Measurements from ENCODE around the gene OSER1. TPM values are rescaled to one million over a fixed set of nuclear protein-coding genes. Genes with fewer than 3 reads are reported as not detected.

The OSER1 gene
- total and polyA plus RNA-seq, 9 of the 15 experiments (the other 6 are each of a cell fraction or from before 2014, with no cell fraction given), result 15.5 to 57.3 (median 19.9) TPM

DNA sequence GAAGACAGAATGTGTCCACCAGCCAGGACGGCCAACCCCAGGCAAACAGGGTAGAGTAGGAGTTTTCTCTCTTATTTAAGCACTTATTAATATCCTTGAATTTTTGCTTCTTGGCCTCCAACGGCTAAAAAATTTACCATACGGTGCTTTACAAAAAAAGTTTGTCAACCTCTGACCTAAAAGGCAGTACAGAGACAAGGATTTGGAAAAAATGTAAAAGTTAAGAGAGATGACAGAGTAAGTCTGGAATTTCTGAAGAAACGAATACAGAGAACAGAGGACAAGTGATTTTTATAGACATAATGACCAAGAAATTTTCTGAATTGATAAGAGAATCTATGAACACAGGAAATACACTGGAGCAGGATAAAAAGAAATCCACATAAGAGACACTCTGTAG, 10.2 kb downstream of the OSER1 start:
- no peak overlapping the region for H3K9ac ChIP-seq (ENCODE audit: insufficient read depth in 1 of 2, low read depth in 2 of 2, low read length in 2 of 2)
- ChIA-PET CTCF (ENCODE audit: low intra/inter-chr PET ratio) (interaction anchor here (0.6 kb wide), 1 partner anchor 509 kb away, joined by 4 read pairs; no protein-coding TSS in a partner anchor), POLR2A (interaction anchor here (0.6 kb wide), 1 partner anchor 128 kb away, joined by 3 read pairs; no protein-coding TSS in a partner anchor)
- H4K20me1 ChIP-seq (replicated peaks; ENCODE audit: control insufficient read depth, insufficient read depth, low read length), result 0 out of 2 replicates have a peak, but pooled peaks cover 6% of the 10 kb centered on the region
- in situ Hi-C loops (cut with MboI), result no loop called here
- intact Hi-C loops (cut with micrococcal nuclease), result no loop called here
- TF ChIP-seq FOXJ2 (tag; IDR thresholded peaks at IDR 0.05) (no peak), CREBBP (IDR thresholded peaks at IDR 0.05; ENCODE audit: low read depth, low read length) (no peak), MECOM (CRISPR knock-in tag; IDR thresholded peaks at IDR 0.05) (no peak), SMARCB1 (IDR thresholded peaks at IDR 0.05; ENCODE audit: insufficient read length, low read depth) (no peak), PYGO2 (tag; IDR thresholded peaks at IDR 0.05) (no peak), ZEB2 (IDR thresholded peaks at IDR 0.05) (no peak), NCOA6 (IDR thresholded peaks at IDR 0.05) (no peak), RAD51 (IDR thresholded peaks at IDR 0.05; ENCODE audit: borderline replicate concordance, low read depth) (no peak), ZNF165 (CRISPR knock-in tag; IDR thresholded peaks at IDR 0.05; ENCODE audit: borderline replicate concordance) (no peak), ZNF133 (CRISPR knock-in tag; IDR thresholded peaks at IDR 0.05) (no peak), XRCC4 (IDR thresholded peaks at IDR 0.05; ENCODE audit: extremely low read depth, insufficient read depth, insufficient read length) (no peak), KAT2B (IDR thresholded peaks at IDR 0.05; ENCODE audit: low read depth, low read length) (no peak), POLR3A (IDR thresholded peaks at IDR 0.05; ENCODE audit: borderline replicate concordance, extremely low read depth, insufficient read depth, insufficient read length) (no peak)
- TF ChIP-seq, protein P1, sequence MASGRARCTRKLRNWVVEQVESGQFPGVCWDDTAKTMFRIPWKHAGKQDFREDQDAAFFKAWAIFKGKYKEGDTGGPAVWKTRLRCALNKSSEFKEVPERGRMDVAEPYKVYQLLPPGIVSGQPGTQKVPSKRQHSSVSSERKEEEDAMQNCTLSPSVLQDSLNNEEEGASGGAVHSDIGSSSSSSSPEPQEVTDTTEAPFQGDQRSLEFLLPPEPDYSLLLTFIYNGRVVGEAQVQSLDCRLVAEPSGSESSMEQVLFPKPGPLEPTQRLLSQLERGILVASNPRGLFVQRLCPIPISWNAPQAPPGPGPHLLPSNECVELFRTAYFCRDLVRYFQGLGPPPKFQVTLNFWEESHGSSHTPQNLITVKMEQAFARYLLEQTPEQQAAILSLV (tag; IDR thresholded peaks at IDR 0.05), result no peak
- TF ChIP-seq, protein P2, sequence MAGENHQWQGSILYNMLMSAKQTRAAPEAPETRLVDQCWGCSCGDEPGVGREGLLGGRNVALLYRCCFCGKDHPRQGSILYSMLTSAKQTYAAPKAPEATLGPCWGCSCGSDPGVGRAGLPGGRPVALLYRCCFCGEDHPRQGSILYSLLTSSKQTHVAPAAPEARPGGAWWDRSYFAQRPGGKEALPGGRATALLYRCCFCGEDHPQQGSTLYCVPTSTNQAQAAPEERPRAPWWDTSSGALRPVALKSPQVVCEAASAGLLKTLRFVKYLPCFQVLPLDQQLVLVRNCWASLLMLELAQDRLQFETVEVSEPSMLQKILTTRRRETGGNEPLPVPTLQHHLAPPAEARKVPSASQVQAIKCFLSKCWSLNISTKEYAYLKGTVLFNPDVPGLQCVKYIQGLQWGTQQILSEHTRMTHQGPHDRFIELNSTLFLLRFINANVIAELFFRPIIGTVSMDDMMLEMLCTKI (IDR thresholded peaks at IDR 0.05; ENCODE audit: partially characterized antibody), result no peak
- TF ChIP-seq, protein P3, sequence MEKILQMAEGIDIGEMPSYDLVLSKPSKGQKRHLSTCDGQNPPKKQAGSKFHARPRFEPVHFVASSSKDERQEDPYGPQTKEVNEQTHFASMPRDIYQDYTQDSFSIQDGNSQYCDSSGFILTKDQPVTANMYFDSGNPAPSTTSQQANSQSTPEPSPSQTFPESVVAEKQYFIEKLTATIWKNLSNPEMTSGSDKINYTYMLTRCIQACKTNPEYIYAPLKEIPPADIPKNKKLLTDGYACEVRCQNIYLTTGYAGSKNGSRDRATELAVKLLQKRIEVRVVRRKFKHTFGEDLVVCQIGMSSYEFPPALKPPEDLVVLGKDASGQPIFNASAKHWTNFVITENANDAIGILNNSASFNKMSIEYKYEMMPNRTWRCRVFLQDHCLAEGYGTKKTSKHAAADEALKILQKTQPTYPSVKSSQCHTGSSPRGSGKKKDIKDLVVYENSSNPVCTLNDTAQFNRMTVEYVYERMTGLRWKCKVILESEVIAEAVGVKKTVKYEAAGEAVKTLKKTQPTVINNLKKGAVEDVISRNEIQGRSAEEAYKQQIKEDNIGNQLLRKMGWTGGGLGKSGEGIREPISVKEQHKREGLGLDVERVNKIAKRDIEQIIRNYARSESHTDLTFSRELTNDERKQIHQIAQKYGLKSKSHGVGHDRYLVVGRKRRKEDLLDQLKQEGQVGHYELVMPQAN (IDR thresholded peaks at IDR 0.05; ENCODE audit: borderline replicate concordance), result no peak
- H3K4me3 ChIP-seq, result no peak overlapping the region
- no peak for FAIRE-seq
- H3K27ac ChIP-seq (ENCODE audit: extremely low read depth, low read depth, low read length), result no peak overlapping the region
- peaks cover 5% of the 10 kb centered on the region; the same call in 1 of the 3 replicates for H3K79me2 ChIP-seq (ENCODE audit: control insufficient read depth, insufficient read depth, low read length)
- WGBS (ENCODE audit: insufficient coverage, low coverage, missing lambda C conversion rate), result 84% methylated on average over 4 of the region's 4 CpGs
- H2AFZ ChIP-seq (ENCODE audit: low read depth, low read length), result no peak overlapping the region
- no peak for ATAC-seq
- peaks cover 6 to 13% of the 10 kb centered on the region in 2 experiments; a peak in 4 of 5 replicates for H3K4me1 ChIP-seq (replicated peaks in 1 of 2; ENCODE audit: control insufficient read depth in 2 of 2, insufficient read depth in 2 of 2, low read length in 2 of 2)
- H3K27me3 ChIP-seq (ENCODE audit: control insufficient read depth in 2 of 2, insufficient read depth in 2 of 2, low read length in 2 of 2), result no peaks in the 10 kb centered on the region
- BruUV-seq (replicated peaks), result no TSS peak
- no peak for DNase-seq (ENCODE audit: extremely low read depth in 1 of 4, low spot score in 3 of 4)
- H3K36me3 ChIP-seq (ENCODE audit: control insufficient read depth, insufficient read depth, low read length), result peaks cover 77% of the 10 kb centered on the region
- no peak overlapping the region for H3K4me2 ChIP-seq (ENCODE audit: insufficient read depth, low read length)
- H3K9me3 ChIP-seq (replicated peaks; ENCODE audit: control insufficient read depth, insufficient read depth, low read depth, low read length), result no peaks in the 10 kb centered on the region
- peaks cover 3% of the 10 kb centered on the region for H3K9me1 ChIP-seq (ENCODE audit: control insufficient read depth, insufficient read depth, low read length)
